Measurements from ENCODE around the gene TRIM28.

DNA sequence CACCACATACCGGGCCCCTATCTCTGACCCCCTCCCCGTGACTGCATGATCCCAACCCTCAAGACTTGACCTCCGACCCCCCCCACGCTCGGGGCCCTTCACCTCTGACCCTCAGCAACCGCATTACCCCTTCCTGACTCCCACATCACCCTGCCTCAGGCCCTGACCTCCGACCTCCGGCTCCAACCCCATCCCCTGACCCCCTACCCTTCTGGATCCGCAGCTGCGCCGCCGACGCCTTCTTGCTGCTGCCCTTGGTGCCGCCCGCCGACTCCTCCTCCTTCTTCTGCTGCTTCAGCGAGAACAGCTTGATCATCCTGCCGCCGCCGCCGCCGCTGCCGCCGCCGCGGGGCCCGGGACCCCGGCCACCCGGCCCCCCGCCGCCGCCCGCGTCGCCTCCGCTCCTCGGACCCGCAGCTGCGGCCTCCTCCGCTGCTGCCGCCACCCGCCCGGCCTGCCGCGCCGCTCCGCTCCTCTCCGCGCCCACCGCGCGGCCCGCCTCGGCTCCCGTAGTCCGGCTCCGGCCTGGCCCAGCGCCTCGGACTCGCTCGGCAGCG lies 14.3 kb downstream of the TRIM28 start, which contains the start of gene UBE2M:
- TF ChIP-seq POLR2AphosphoS5 (IDR thresholded peaks at IDR 0.05; ENCODE audit: low read depth, low read length) (no peak), POLR2A (IDR thresholded peaks at IDR 0.05; ENCODE audit: low read depth, low read length) (0 out of 2 replicates have a peak, but pooled peaks have one; percentile 16), TAF1 (IDR thresholded peaks at IDR 0.05; ENCODE audit: borderline replicate concordance, low read depth, low read length) (no peak)

Data from GM12892 (cell line).